ENCODE data around the gene OPRL1.
A peak's percentile ranks its signal among the peaks of the same experiment; 100 is the strongest.

OPRL1 gene

GRCh38 chr20:64070244-64070993 lies 9.5 kb upstream of the OPRL1 start:
- DNase-seq (ENCODE audit: low read depth in 1 of 2, low spot score in 1 of 2) = no peak

GRCh38 chr20:64071341-64072332 lies 8.2 kb upstream of the OPRL1 start:
- no peak for DNase-seq (ENCODE audit: low read depth in 1 of 2, low spot score in 1 of 2)

- no peak for DNase-seq (ENCODE audit: low read depth in 1 of 2, low spot score in 1 of 2)
These were observed 7.3 kb upstream of the OPRL1 start for GRCh38 chr20:64072498-64073063.

GRCh38 chr20:64073476-64074183 lies 6.3 kb upstream of the OPRL1 start:
- DNase-seq (ENCODE audit: low read depth in 1 of 2, low spot score in 1 of 2) = no peak

GRCh38 chr20:64074184-64074789 lies 5.6 kb upstream of the OPRL1 start:
- DNase-seq (ENCODE audit: low read depth in 1 of 2, low spot score in 1 of 2) = no peak

- DNase-seq (ENCODE audit: low read depth in 1 of 2, low spot score in 1 of 2) = no peak
These were observed 4.9 kb upstream of the OPRL1 start for GRCh38 chr20:64074963-64075362.

GRCh38 chr20:64075556-64075955 lies 4.3 kb upstream of the OPRL1 start:
- no peak for DNase-seq (ENCODE audit: low read depth in 1 of 2, low spot score in 1 of 2)

GRCh38 chr20:64076061-64076997 lies 3.6 kb upstream of the OPRL1 start:
- no peak for DNase-seq (ENCODE audit: low read depth in 1 of 2, low spot score in 1 of 2)

GRCh38 chr20:64077094-64077493 lies 2.8 kb upstream of the OPRL1 start:
- peak in 1 of 2 donors; percentile 30 for DNase-seq (ENCODE audit: low read depth in 1 of 2, low spot score in 1 of 2)

- no peak for DNase-seq (ENCODE audit: low read depth in 1 of 2, low spot score in 1 of 2)
These were observed 2.4 kb upstream of the OPRL1 start for GRCh38 chr20:64077541-64077875.

- peak in 1 of 2 donors; percentile 33 for DNase-seq (ENCODE audit: low read depth in 1 of 2, low spot score in 1 of 2)
These were observed 1.9 kb upstream of the OPRL1 start for GRCh38 chr20:64077876-64078551.

GRCh38 chr20:64078934-64079272 lies 979 bp upstream of the OPRL1 start:
- DNase-seq (ENCODE audit: low read depth in 1 of 2, low spot score in 1 of 2) = no peak

- DNase-seq (ENCODE audit: low read depth in 1 of 2, low spot score in 1 of 2) = peak in 1 of 2 donors; percentile 43
These were observed 439 bp upstream of the OPRL1 start, which contains the start of gene RGS19 for GRCh38 chr20:64079273-64080012. Gene RGS19, minus strand, starts transcription at chr20:64079518. Its CDS starts 2,632 bp downstream, at chr20:64076886.

- no peak for DNase-seq (ENCODE audit: low read depth in 1 of 2, low spot score in 1 of 2)
These were observed 1.1 kb downstream of the OPRL1 start for GRCh38 chr20:64080813-64081623.

- no peak for DNase-seq (ENCODE audit: low read depth in 1 of 2, low spot score in 1 of 2)
These were observed 1.7 kb downstream of the OPRL1 start for GRCh38 chr20:64081624-64081964.

GRCh38 chr20:64082126-64082731 lies 2.3 kb downstream of the OPRL1 start:
- DNase-seq (ENCODE audit: low read depth in 1 of 2, low spot score in 1 of 2) = no peak

GRCh38 chr20:64082820-64083377 lies 3.0 kb downstream of the OPRL1 start:
- DNase-seq (ENCODE audit: low read depth in 1 of 2, low spot score in 1 of 2) = no peak
